GM18508 (cell line): ENCODE results near the gene ARHGEF7.

ENCODE experiments used
- ATAC-seq: cut with Tn5 transposase; IDR thresholded peaks from one replicate; pipeline ENCODE4 v1.9.1; 2021; ENCODE audit warnings: moderate number of reproducible peaks; ENCODE audit not compliant: insufficient read depth, unreplicated experiment

The ARHGEF7 gene

DNA sequence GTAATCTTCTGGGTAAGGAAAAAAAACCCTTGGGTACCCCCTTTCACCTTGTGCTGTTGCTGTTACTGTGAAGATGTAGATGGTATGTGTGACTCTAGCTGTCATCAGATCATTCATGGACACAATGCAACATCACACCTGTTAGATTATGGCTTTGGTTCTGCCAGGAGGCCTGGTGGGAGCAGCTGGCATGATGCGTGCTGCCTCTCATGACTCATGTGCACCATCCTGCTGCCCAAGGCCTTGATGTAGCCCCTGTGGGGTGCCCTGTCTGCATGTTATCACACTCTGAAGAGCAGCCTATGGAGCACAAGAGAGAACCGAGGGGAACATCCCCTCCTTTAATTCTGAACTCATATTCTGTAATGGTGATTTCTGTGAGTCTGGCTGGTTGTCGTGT is 147.6 kb downstream of the ARHGEF7 start:
- no peak for ATAC-seq

DNA sequence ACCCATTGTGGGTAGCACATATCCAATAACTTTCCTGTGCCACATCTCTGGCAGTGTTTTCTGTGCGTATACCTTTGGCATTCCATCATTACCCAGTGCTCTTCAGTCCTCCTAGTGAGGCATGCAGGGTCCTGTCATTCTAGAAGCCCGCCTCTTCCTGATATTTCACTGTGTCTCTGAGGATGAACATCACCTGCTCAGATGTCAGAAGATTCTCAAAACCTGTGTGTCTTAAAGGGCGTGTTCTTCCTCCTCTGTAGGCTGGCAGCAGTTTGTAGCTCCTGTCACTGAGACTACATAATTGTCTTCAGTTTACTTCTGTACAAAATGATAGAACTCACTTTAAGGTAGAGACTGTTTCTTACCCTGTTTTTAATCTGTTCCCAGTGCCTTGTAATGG is 148.5 kb downstream of the ARHGEF7 start:
- ATAC-seq, result no peak

DNA sequence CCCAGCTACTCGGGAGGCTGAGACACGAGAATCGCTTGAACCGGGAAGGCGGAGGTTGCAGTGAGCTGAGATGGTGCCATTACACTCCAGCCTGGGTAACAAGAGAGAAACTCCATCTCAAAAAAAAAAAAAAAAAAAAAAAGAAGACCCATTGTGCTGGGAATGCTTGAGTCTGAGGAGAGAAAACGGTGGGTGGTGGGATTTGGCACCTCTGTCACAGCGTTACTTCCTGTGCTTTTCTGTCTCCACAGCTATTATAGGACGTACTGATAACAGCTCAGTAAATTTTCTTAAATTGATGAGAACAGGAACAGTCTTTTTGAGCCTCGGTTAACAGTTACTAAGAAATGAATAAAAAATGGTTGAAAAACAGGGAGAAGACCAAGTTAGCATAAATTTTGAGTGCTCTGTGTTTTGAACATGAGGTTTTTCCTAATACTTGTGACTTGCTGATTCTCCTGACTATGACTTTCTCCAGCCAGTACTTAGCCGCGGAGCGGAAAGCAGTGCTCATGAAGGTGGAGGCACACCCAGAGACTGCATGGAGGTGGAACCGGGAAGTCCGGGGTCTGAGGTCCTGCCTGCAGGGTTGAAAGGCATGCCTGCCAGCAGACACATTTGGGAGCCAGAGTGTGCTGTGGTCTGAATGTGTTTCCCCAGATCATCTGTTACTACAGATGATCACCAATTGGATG is 150.0 kb downstream of the ARHGEF7 start:
- no peak for ATAC-seq

DNA sequence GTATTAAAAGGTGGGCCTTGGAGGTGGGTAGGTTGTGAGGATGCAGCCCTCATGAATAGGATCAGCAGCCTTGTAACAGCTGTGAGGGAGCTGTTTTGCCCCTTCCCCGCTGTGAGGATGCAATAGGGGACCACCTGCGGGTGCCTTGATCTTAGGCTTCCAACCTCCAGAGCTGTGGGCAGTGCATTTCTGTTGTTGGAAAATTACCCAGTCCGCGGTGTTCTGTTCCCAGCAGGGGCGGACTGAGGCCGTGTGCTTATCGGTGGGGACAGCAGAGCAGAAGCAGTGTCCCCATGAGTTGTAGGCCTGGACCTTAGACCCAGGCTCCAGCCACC is 150.6 kb downstream of the ARHGEF7 start:
- no peak for ATAC-seq

DNA sequence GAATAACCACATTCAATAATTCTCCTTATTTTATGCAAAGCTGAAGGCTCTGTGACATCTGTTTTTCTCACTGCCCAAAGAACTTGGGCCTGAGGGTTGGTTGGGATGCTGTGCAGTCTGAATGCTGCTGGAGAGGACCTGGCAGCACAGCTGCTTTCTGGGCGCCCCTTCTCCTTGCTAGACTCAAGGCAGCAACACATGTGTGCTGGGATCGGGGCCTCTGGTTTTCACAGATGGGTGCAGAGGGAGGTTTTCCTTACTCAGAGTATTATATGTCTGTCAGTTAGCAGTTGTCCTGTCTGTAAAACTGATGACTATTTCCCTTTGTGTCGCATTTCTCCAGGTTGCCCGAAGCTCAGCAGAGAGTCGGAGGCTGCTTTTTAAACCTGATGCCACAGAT is 152.1 kb downstream of the ARHGEF7 start:
- no peak for ATAC-seq

DNA sequence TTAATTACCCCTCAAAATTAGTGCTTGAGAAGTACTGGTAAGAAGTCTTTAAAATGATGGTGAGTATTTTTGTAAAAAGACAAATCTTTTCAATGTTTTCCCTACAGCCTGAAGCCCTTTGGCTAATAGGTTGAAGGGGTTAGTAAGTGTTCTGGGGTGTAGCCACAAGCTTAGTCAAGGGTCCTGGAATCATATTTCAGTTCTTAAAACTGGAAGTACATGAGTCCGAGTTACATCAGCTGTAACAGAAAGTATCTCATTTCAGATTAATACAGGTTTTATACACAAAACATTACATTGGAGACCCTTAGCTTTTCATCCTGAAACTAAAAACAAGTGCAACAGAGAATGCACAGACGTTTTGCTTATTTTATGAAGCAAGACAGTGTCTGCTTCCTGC is 152.7 kb downstream of the ARHGEF7 start:
- no peak for ATAC-seq

DNA sequence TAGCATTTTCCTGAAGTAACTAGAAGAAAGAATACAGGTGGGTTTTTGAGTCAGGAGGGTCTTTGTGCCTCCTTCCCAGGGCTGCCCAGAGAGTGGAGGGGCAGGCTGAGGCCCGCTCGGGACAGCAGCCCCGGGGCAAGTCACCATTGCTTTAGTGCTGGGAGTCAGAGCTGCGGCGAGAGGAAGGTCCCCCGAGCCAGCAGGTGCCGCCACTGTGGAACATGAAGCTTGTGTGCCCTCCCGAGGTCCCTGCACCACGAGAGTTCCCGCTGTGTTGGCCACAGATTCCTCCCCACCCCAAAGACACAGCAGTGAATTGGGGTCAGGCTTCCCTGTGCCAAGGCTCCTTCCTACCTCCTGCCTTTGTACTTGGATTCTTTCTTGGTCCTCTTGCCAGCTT is 154.4 kb downstream of the ARHGEF7 start:
- ATAC-seq, result no peak

DNA sequence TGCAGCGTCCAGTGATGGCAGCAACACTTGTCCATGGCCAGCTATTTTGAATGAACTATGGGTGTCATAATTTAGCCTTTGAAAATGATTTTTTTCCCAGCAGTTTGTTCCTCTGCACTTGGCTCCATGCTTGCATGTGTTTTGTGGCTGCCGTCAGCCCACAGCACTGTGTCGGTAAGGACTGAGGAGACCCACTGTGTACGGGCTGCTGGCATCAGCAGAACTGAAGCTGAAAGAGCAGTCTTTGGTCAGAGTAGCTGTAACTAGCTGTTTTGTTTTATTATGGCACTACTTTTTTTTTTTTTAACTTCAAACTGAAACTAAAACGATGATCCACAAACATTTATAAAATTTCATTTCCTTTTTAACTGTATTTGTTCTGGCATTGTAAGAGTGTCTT is 155.0 kb downstream of the ARHGEF7 start:
- no peak for ATAC-seq

DNA sequence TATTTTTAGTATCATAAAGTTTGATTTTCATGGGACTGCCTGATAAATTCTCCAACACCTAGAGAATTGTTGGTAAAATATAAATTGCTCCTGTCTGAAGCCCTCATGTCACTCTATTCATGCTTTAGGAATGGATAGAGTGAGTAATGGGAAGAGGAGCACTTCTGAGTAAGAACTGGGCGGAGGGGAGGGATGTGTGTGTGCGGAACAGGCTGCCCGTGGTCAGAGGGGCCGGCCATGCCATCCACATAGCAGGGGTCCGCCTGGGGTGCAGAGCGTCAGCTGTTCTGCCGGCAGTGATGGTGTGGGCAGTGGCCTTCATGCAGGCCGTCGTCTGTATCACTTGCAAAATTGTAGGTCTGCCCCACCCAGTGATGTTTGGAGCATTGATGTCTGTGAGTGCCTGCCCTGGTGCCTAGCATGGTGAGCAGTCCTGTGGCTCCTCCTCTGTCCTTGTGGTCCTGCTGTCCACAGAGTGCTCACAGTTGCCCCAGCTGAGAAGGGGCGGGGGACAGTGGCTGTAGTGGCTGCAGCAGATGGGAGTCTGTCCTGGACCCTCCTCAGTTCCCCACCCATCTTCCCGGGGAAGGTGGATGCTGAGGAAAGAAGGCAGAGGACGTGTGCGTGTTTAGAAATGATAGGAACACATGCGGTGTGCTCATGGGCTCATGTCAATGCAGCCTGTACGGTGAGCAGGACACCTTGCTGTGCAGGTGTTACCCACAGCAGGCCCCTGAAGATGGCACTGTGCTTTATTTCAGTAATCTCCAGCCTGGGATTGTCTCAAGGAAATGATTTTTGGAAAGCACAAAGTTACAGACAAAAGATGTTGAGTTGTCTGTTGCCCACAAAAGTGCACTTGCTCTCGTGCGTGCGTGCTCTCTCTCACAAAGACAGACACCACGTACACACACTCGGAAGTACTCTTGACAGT is 155.9 kb downstream of the ARHGEF7 start:
- ATAC-seq, result no peak

DNA sequence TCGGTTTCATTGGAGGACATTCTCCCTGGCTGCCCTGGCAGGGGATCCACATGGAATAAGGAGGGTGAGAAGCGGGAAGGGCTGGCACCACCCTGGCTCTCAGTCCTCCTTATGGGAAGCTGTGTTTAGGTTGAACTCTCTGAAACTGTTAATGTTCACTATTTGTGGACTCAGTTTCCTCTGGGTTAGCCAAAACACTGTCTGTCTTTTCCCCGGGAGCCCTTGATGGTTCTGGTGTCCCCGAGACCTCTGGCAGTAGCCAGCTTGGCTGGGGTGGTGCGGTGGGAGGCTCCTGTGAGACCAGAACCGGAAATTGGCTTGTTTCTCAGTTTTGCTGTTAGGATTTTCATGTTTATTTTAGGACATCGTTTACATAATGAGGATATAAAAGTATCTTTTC is 157.0 kb downstream of the ARHGEF7 start:
- no peak for ATAC-seq

DNA sequence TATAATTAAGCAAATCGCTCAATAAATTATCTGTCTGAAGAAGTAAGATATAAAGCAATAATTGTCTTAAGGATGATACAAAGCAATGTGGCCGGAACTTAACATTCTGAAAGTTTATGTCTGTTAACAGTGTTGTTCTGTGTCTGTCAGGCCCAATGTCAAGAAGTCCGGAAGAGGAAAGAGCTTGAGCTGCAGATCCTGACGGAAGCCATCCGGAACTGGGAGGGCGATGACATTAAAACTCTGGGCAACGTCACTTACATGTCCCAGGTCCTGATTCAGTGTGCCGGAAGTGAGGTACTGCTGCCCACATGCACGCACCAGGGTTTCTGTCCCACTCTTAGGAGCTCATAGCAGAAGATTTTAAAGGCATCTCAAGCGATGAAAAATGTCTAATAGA is 160.3 kb downstream of the ARHGEF7 start:
- ATAC-seq, result no peak

DNA sequence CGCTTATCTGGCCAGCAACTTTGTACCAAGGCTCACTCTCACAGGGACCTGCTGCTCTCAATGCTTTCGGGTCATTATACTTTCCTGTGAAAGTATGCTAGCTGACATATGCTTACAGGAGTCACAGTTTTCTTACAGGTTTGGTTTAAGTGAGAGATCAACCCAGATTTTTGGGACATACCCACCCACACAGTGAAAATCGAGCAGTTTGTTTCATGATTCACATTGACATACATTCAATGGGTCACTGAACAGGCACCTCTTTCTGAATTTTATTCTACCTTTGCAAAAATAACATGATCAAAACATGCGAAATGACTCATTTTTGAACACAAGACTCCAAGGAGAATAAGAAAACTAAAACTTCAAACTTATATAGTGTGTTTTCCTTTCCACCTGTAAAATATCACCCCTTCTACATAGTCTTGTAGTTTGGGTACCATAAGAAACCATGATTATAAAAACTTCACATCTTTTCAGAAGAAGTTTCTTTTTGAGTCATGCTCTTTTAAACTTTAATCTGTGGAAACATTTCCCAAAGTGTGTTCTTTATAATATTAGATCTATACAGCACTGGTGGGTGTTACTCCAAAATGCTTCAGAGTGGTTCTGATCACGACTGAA is 161.0 kb downstream of the ARHGEF7 start:
- ATAC-seq, result no peak

DNA sequence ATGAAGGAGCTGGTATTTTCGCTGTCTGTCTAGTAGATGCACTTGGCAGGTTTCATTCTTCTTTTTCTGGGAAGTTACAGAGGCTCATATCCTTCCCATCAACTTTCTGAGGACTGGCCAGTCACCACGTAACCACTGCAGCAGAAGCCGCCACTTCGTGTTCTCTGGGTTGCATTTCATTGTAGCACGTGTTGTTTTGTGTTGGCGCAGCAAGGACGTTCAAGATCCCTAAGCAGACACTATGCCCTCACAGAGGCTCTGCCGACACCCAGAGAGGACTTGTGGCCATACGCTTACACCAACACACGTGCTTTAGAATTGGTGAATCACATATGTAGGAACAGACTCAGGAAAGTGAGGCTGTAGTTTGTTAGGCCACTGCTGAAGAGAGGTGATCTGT is 163.1 kb downstream of the ARHGEF7 start:
- ATAC-seq, result no peak

DNA sequence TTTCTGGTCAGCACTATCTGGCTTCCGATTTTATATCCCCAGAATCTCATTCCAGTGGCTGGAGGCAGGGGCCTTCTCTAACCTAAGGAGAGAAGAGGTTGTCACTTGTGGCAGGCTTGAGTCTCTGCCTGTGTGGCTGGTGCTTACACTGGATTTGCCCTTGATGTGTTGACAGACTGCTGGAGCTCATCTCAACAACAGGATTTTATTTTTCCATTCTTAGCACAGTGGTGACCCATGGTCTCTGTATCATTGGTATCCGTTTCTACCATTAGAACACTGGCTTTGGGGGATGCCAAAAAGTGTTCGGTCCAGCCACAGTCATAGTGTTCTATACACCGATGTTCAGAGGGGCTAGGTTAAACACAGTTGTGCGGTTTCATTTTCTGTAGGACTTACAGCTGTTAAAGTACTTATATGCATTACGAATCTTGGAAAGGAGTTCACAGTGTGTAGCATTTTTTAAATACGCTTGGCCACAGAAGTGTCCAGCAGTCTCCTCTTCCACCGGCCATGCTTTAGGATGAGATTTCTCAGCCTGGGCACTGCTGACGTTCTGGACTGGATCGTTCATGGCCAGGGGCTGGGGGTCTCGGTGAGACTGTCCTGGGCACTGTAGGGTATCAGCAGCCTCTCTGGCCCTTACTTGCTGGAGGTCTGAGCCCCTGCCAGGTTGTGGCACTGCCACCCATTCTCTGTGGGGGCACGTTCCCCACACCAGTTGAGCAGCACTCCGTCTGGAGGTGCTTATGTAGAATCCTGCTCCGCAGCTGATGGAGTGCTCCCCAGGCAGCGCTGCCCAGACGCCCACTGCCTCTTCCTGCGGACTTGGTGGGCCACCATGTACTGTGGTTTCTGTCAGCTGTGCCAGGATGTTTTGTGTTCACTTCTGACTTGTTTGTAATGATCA is 163.9 kb downstream of the ARHGEF7 start:
- no peak for ATAC-seq

DNA sequence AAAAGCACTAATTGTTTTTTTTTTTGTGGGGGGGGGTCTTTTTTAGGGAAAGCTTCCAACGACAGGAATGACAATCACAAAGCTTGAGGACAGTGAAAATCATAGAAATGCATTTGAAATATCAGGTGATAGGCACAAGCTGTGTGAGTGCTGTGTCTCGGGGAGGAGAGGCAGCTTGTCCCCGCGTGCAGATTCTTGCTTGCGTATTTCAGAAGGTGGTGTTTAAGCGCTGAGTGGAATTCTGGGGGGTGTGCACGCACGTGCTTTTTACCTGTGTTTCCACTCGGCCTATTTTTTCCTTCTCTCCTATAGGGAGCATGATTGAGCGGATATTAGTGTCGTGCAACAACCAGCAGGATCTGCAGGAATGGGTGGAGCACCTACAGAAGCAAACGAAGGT is 165.1 kb downstream of the ARHGEF7 start:
- no peak for ATAC-seq

DNA sequence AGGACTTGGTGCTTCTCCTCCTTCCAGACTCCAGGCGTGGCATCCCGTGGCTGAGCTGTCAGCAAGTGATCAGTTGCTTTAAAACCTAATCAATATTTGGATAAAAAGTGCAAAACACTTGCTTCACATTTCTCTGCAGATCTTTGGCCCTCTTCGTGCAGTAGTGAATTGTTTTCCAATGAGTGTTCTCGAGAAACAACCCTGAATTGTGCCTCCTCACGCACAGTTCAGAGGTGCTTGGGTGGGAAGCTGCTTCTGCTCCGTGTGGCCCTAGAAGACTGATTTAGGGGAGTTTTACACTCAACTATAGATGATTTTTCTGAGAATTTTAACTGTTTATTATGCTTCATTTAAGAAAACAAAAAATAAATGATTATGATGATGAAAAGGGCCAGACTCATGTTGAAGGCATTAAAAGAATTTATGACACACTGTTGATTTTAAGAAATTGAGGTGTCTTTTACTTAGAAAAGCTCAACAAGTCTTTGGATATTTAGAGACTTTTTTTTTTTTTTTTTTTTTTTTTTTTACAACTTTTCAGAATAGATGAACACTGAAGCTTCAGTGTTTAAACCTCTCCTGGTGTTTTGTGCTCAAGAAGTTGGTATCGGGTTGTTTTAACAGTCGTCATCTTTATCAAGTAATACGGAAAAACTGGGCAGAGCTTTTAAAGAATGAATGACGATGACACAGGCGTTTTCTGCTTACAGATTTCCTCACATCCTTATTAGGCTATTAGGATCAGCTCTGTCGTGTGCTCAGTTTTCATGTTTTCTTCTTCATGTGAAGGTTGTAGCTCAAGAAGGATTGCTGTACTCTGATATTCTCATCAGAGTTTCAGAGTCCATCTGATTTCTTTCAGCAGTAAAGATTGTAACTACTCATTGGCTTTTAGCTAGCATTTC is 165.8 kb downstream of the ARHGEF7 start:
- ATAC-seq, result no peak

DNA sequence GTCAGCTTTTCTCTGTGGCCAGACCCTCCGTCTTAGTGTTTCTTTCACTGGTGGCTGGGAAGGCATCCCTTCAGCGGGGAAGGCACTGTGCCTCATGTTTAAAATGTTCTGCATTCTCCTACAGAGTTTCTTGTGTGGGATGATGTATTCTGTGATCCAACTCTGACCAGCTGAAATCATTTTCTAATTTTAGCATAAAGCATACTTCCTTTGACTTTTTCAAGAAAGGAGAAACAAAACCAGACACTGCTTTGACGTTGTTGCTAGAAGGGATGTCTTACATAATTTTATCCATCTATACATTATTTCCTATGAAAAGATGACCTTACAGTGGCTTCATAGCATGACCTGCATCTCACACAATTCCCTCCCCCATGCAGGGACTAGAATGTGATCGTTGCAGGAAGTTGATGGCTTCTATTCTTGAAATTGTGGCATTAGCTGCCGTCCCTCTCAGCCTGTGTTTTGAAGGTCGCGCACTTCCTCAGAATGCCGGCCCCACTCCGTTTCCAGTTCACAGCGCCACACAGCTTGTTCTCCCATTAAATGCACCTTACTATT is 166.7 kb downstream of the ARHGEF7 start:
- ATAC-seq, result no peak

DNA sequence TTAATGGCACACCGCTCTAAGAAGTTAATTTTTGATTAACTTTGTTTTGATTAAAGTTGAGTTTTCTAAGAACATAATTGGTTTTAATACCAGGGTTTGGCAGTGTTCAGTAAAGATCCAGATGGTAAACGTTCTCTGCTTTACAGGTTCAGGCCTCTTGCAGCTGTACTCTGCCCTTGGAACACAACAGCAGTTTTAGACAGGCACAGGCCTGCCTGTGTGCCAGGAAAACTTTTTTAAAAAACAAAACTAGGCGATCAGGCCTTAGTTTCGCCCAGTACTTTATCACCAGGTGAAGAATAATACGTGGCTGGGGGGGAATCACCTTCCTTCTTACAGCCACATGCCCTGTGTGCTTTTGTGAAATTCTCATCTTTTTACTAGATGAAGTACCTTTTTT is 167.3 kb downstream of the ARHGEF7 start:
- no peak for ATAC-seq

DNA sequence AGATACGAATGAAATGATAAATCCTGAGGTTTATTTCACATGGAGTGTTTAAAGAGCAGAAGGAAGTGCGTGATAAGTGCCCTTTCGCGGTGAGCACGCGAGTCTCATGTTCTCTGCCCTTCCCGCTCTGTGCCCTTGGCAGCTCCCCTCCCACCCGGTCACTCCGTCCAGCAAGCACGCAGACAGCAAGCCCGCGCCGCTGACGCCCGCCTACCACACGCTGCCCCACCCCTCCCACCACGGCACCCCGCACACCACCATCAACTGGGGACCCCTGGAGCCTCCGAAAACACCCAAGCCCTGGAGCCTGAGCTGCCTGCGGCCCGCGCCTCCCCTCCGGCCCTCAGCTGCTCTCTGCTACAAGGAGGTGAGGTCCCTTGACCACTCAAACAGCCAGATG is 167.9 kb downstream of the ARHGEF7 start:
- ATAC-seq, result no peak
